Coronary artery (tissue), 2 donors: ENCODE results near the gene UBC.

ENCODE experiments used
- DNase-seq: peaks from one replicate; pipeline ENCODE4 v3.0.0-alpha.2; 2017; ENCODE audit warnings: low spot score
- H3K27ac ChIP-seq, 2 donors: fragments of 200-600 bp; sonication (generic); one replicate each; pipeline ENCODE4 v1.5.1; 2016 to 2019
- H3K4me3 ChIP-seq: fragments of 200-600 bp; sonication (generic); 2 replicates; pipeline ENCODE4 v1.5.1; 2016; ENCODE audit warnings: mild to moderate bottlenecking, moderate library complexity
- CTCF ChIP-seq: fragments of 200-600 bp; sonication (generic); IDR thresholded peaks from one replicate; pipeline ENCODE4 v1.5.1; 2019; ENCODE audit warnings: antibody characterized with exemption

Gene UBC

GRCh38 chr12:124914392-124915238 lies at the start of gene UBC:
UBC (minus strand) TSS chr12:124914650; CDS start chr12:124913771, 879 bp downstream.
- H3K4me3 ChIP-seq, result peak within 1 kb of the TSS; percentile 97
- H3K27ac ChIP-seq, result peak within 1 kb of the TSS; percentile 100
- peak; percentile 93 for DNase-seq
- no peak for TF ChIP-seq CTCF

- DNase-seq, result peak; percentile 43
- no peak for TF ChIP-seq CTCF
Observed at GRCh38 chr12:124963211-124963610, 48.8 kb upstream of the UBC start.

GRCh38 chr12:124961055-124961454 lies 46.6 kb upstream of the UBC start:
- no peak for DNase-seq
- H3K27ac ChIP-seq, result no peak overlapping the region
- no peak overlapping the region for H3K4me3 ChIP-seq
- no peak for TF ChIP-seq CTCF

More at GRCh38 chr12:124963211-124963610, 48.8 kb upstream of the UBC start:
- no peak overlapping the region for H3K4me3 ChIP-seq
- H3K27ac ChIP-seq, result no peak overlapping the region

GRCh38 chr12:124956571-124956970 lies 42.1 kb upstream of the UBC start:
- DNase-seq, result no peak
- no peak for TF ChIP-seq CTCF
- Histone ChIP-seq H3K27ac (no peak overlapping the region), H3K4me3 (no peak overlapping the region)

- no peak for DNase-seq
- Histone ChIP-seq H3K4me3 (no peak overlapping the region), H3K27ac (no peak overlapping the region)
- no peak for TF ChIP-seq CTCF
Observed at GRCh38 chr12:124954771-124955170, 40.3 kb upstream of the UBC start.

- Histone ChIP-seq H3K27ac (no peak overlapping the region), H3K4me3 (no peak overlapping the region)
- TF ChIP-seq CTCF, result no peak
- no peak for DNase-seq
Observed at GRCh38 chr12:124953689-124954405, 39.4 kb upstream of the UBC start.
